GM12874 (cell line): ENCODE measurements around the gene IPO9.

Source experiments
- CTCF ChIP-seq: IDR thresholded peaks from 2 replicates; pipeline ENCODE4 v1.5.1; 2011; ENCODE audit warnings: low read depth, mild to moderate bottlenecking, control low read depth, low read length, moderate library complexity; ENCODE audit not compliant: insufficient read depth

The IPO9 gene

DNA sequence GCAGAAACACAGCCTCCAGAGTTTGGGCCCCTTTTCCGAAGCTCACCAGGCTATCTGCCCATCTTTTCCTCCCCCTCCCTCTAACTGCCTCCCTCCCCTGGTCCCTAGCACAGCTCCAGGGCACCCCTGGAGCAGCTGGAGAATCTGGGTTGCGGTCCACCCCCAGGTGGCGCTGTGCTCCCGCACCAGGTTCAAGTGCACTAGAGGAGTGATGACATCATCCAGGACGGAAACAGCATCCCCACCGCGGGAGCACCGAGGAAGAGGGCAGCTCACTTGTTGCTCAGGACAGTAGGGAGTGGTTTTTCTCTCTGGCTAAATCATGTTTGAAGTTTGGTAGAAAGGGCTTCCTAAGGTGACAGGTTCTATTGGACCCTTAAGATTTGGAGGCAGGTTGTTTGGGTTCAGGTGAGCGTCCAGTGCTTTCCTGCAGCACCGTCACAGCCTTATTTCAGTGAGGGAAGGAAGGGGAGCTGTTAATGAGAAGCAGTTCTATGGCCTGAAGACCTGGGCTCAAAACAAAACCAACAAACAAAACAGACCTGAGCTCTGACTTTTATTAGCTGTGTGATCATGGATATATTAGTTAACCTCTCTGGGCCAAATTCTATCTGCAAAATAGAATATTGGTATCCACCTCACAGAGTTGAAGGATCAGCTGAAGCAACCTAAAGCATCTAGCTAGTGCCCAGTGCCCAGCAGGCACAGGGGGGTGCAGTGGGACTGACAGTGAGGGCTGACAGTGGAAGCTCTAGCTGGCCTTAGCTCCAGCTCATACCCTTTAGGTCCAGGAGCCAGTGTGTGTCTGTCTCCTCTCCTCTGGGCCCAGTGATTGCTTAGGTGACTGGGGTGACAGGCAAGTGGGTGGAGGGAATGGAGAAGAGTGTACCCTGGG, 67.2 kb downstream of the IPO9 start:
- TF ChIP-seq CTCF = peak; percentile 95

- TF ChIP-seq CTCF = no peak
Observed at GRCh38 chr1:201896951-201897391, 68.0 kb downstream of the IPO9 start.

GRCh38 chr1:201898240-201898894, 69.4 kb downstream of the IPO9 start:
- TF ChIP-seq CTCF = no peak

GRCh38 chr1:201898992-201899391, 70.0 kb downstream of the IPO9 start:
- no peak for TF ChIP-seq CTCF

DNA sequence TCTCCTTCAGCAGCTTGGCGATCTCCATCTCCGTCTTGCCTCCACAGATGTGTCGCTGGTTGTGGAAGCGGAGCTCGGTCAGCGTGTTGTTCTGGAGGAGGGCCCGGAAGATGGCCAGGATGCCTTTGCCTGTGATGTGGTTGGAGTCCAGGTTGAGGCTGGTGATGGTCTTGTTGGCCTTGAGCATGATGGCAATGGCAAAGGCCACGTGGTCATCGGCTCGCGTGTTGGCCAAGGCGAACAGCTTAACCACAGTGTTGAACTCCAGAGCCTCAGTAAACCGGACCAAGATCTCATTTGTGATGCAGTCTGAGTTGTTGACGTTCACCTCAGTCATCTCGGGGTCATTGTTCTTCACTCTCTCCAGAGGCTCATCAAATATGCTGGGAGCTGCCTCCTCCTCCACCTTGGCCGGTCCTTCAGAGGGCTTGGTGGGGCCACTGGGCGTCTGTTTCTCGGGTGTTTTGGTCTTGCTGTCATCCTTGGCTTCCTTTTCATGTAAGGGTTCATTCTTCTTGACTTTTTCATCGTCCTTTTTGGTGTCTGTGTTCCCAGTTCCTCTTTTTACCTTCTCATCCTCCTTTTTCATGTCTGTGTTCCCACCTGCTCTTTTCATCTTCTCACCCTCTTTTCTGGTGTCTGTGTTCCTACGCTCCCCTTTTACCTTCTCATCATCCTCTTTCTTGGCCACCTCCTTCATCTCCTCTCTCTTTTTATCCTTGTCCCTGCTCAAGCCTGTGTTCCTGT, 70.9 kb downstream of the IPO9 start:
- TF ChIP-seq CTCF = no peak

DNA sequence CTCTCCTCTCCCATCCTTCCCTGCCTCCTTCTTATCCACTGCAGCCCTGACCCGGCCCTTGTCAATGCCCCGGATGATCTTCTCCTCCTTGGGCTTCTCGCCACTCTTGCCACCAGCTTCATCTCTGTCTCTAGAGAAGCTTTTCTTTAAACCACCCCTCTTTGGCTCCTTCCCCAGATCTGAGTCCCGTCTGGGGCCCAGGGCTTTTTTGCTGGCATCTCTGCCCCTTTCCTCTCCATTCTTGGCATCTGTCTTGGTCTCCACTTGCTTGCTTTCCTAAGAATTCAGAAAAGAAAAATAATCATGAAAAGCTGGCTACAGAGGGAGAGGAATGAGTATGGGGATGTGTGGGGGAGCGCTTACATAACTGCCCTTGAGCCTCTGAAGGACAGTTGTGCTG, 71.5 kb downstream of the IPO9 start:
- TF ChIP-seq CTCF = no peak

DNA sequence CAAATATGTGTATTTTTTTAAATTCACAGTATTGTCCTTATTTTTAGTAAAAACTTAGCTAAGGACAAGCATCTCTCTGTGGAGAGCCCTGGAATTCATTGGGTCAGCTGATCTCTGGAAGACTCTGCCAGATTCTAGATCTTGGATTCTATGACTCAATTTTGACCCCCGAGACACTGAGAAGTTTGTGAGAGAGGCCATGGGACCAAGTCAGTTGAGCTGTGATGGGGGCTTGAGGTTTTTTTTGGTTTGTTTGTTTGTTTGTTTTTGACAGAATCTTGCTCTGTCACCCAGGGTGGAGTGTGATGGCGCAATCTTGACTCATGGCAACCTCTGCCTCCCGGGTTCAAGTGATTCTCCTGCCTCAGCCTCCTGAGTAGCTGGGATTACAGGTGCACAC, 73.2 kb downstream of the IPO9 start:
- no peak for TF ChIP-seq CTCF
